ENCODE results near the gene ZC3H18. TPM values are rescaled to one million over a fixed set of nuclear protein-coding genes. Genes with fewer than 3 reads are reported as not detected.

The ZC3H18 gene
- polyA plus RNA-seq, 3 donors, result 5.5 to 36.4 (median 6.8) TPM

GRCh38 chr16:88584676-88585075, 14.5 kb downstream of the ZC3H18 start:
- Histone ChIP-seq H3K27ac (ENCODE audit: low read depth in 1 of 2, low read length in 2 of 2) (no peak overlapping the region), H3K4me3 (replicated peaks in 1 of 3; ENCODE audit: low read depth in 2 of 3, low read length in 3 of 3) (no peak overlapping the region), H2AFZ (ENCODE audit: insufficient read depth, low read depth, low read length, poor library complexity, severe bottlenecking) (no peak overlapping the region), H4K20me1 (ENCODE audit: insufficient read depth, low read length) (peaks cover 85% of the 10 kb centered on the region), H3K79me2 (ENCODE audit: insufficient read depth, low read length) (peaks cover 66% of the 10 kb centered on the region), H3K36me3 (replicated peaks in 1 of 2; ENCODE audit: control insufficient read depth in 1 of 2, insufficient read depth in 2 of 2, low read length in 2 of 2) (peaks cover 79 to 99% of the 10 kb centered on the region in 2 donors), H3K4me1 (ENCODE audit: control insufficient read depth in 1 of 2, insufficient read depth in 2 of 2, low read length in 2 of 2) (no peaks in the 10 kb centered on the region), H3K9me3 (replicated peaks in 1 of 2; ENCODE audit: control insufficient read depth in 1 of 2, insufficient read depth in 1 of 2, low read length in 2 of 2) (no peaks in the 10 kb centered on the region), H3K27me3 (ENCODE audit: control insufficient read depth in 2 of 2, insufficient read depth in 2 of 2, low read length in 2 of 2) (no peaks in the 10 kb centered on the region), H3K9ac (ENCODE audit: insufficient read depth, low read length, poor library complexity, severe bottlenecking) (no peak overlapping the region), H3K4me2 (replicated peaks; ENCODE audit: extremely low read depth, low read length, poor library complexity, severe bottlenecking) (no peak overlapping the region)
- H3K9me3 Mint-ChIP-seq, result peaks cover 0 to 3% (median 0%) of the 10 kb centered on the region in 7 donors
- H3K27ac Mint-ChIP-seq, result no peak overlapping the region
- WGBS (ENCODE audit: insufficient coverage), result 90% methylated on average over 2 of the region's 6 CpGs
- H3K27me3 Mint-ChIP-seq (ENCODE audit: low read depth in 3 of 3), result no peaks in the 10 kb centered on the region
- TF ChIP-seq CTCF (IDR thresholded peaks at IDR 0.05), result no peak
- H3K36me3 Mint-ChIP-seq, result peaks cover 75 to 93% of the 10 kb centered on the region in 2 donors
- intact Hi-C loops (cut with micrococcal nuclease), result no loop called here
- DNase-seq, result no peak
- no peak overlapping the region for H3K4me3 Mint-ChIP-seq
- H3K4me1 Mint-ChIP-seq, result no peaks in the 10 kb centered on the region

GRCh38 chr16:88585269-88585668, 15.1 kb downstream of the ZC3H18 start:
- Histone ChIP-seq H3K4me1 (ENCODE audit: control insufficient read depth in 1 of 2, insufficient read depth in 2 of 2, low read length in 2 of 2) (no peaks in the 10 kb centered on the region), H3K9ac (ENCODE audit: insufficient read depth, low read length, poor library complexity, severe bottlenecking) (no peak overlapping the region), H3K27me3 (ENCODE audit: control insufficient read depth in 2 of 2, insufficient read depth in 2 of 2, low read length in 2 of 2) (no peaks in the 10 kb centered on the region), H3K4me2 (replicated peaks; ENCODE audit: extremely low read depth, low read length, poor library complexity, severe bottlenecking) (no peak overlapping the region), H3K4me3 (replicated peaks in 1 of 3; ENCODE audit: low read depth in 2 of 3, low read length in 3 of 3) (no peak overlapping the region), H2AFZ (ENCODE audit: insufficient read depth, low read depth, low read length, poor library complexity, severe bottlenecking) (no peak overlapping the region), H3K79me2 (ENCODE audit: insufficient read depth, low read length) (peaks cover 61% of the 10 kb centered on the region), H3K9me3 (replicated peaks in 1 of 2; ENCODE audit: control insufficient read depth in 1 of 2, insufficient read depth in 1 of 2, low read length in 2 of 2) (no peaks in the 10 kb centered on the region), H4K20me1 (ENCODE audit: insufficient read depth, low read length) (peaks cover 80% of the 10 kb centered on the region), H3K27ac (ENCODE audit: low read depth in 1 of 2, low read length in 2 of 2) (no peak overlapping the region), H3K36me3 (replicated peaks in 1 of 2; ENCODE audit: control insufficient read depth in 1 of 2, insufficient read depth in 2 of 2, low read length in 2 of 2) (peaks cover 79 to 99% of the 10 kb centered on the region in 2 donors)
- WGBS (ENCODE audit: insufficient coverage), result 99% methylated on average over 8 of the region's 8 CpGs
- no peak for TF ChIP-seq CTCF (IDR thresholded peaks at IDR 0.05)
- peak overlapping the region in 1 of 7 donors; percentile 22 for H3K27ac Mint-ChIP-seq
- DNase-seq, result no peak
- no peaks in the 10 kb centered on the region for H3K27me3 Mint-ChIP-seq (ENCODE audit: low read depth in 3 of 3)
- no peak overlapping the region for H3K4me3 Mint-ChIP-seq
- H3K9me3 Mint-ChIP-seq, result peaks cover 0 to 2% (median 0%) of the 10 kb centered on the region in 7 donors
- peaks cover 75 to 93% of the 10 kb centered on the region in 2 donors for H3K36me3 Mint-ChIP-seq
- intact Hi-C loops (cut with micrococcal nuclease), result no loop called here
- no peaks in the 10 kb centered on the region for H3K4me1 Mint-ChIP-seq

All from CD14-positive monocyte (primary cell).